Measurements from ENCODE around the gene DTD2.
A peak's percentile ranks its signal among the peaks of the same experiment; 100 is the strongest.
"Not testable (repeated sequence)": the region's sequence is repeated elsewhere in the genome, so short reads cannot be mapped to it uniquely, and the experiment has no call there.

Gene DTD2

GRCh38 chr14:31461545-31461944 lies 4.2 kb upstream of the DTD2 start:
- H3K36me3 Mint-ChIP-seq (ENCODE audit: low read depth) = no peaks in the 10 kb centered on the region
- peaks cover 17% of the 10 kb centered on the region for H3K4me1 Mint-ChIP-seq (ENCODE audit: low read depth)
- H3K4me3 Mint-ChIP-seq = no peak overlapping the region
- peak overlapping the region; percentile 4 for H3K27ac Mint-ChIP-seq
- peaks cover 5% of the 10 kb centered on the region for H3K27me3 Mint-ChIP-seq
- H3K9me3 Mint-ChIP-seq = no peaks in the 10 kb centered on the region

- peak overlapping the region; percentile 97 for H3K27ac Mint-ChIP-seq
- no peaks in the 10 kb centered on the region for H3K9me3 Mint-ChIP-seq
- H3K4me3 Mint-ChIP-seq = peak overlapping the region; percentile 98
- H3K36me3 Mint-ChIP-seq (ENCODE audit: low read depth) = peaks cover 8% of the 10 kb centered on the region
- peaks cover 36% of the 10 kb centered on the region for H3K4me1 Mint-ChIP-seq (ENCODE audit: low read depth)
- peaks cover 5% of the 10 kb centered on the region for H3K27me3 Mint-ChIP-seq
These were observed 656 bp upstream of the DTD2 start for GRCh38 chr14:31457665-31458659.

GRCh38 chr14:31449971-31450610 lies 7.2 kb downstream of the DTD2 start:
- Mint-ChIP-seq H3K27me3 (no peaks in the 10 kb centered on the region), H3K27ac (no peak overlapping the region), H3K4me1 (ENCODE audit: low read depth) (peaks cover 8% of the 10 kb centered on the region), H3K36me3 (ENCODE audit: low read depth) (peaks cover 50% of the 10 kb centered on the region), H3K4me3 (no peak overlapping the region), H3K9me3 (no peaks in the 10 kb centered on the region)

GRCh38 chr14:31449136-31449535 lies 8.2 kb downstream of the DTD2 start:
- Mint-ChIP-seq H3K36me3 (ENCODE audit: low read depth) (peaks cover 49% of the 10 kb centered on the region), H3K27me3 (no peaks in the 10 kb centered on the region), H3K9me3 (no peaks in the 10 kb centered on the region), H3K27ac (no peak overlapping the region), H3K4me3 (no peak overlapping the region), H3K4me1 (ENCODE audit: low read depth) (peaks cover 4% of the 10 kb centered on the region)

- H3K9me3 Mint-ChIP-seq = no peaks in the 10 kb centered on the region
- H3K4me3 Mint-ChIP-seq = no peak overlapping the region
- peaks cover 34% of the 10 kb centered on the region for H3K36me3 Mint-ChIP-seq (ENCODE audit: low read depth)
- no peaks in the 10 kb centered on the region for H3K27me3 Mint-ChIP-seq
- no peaks in the 10 kb centered on the region for H3K4me1 Mint-ChIP-seq (ENCODE audit: low read depth)
- no peak overlapping the region for H3K27ac Mint-ChIP-seq
These were observed 11.6 kb downstream of the DTD2 start for GRCh38 chr14:31445703-31446102.

GRCh38 chr14:31442284-31442683 lies 15.0 kb downstream of the DTD2 start:
- Mint-ChIP-seq H3K4me1 (ENCODE audit: low read depth) (no peaks in the 10 kb centered on the region), H3K27ac (no peak overlapping the region), H3K36me3 (ENCODE audit: low read depth) (peaks cover 39% of the 10 kb centered on the region), H3K9me3 (no peaks in the 10 kb centered on the region), H3K4me3 (no peak overlapping the region), H3K27me3 (no peaks in the 10 kb centered on the region)

GRCh38 chr14:31441273-31442111 lies 15.8 kb downstream of the DTD2 start:
- Mint-ChIP-seq H3K27me3 (no peaks in the 10 kb centered on the region), H3K36me3 (ENCODE audit: low read depth) (peaks cover 37% of the 10 kb centered on the region), H3K4me3 (no peak overlapping the region), H3K27ac (no peak overlapping the region), H3K9me3 (no peaks in the 10 kb centered on the region), H3K4me1 (ENCODE audit: low read depth) (no peaks in the 10 kb centered on the region)

- H3K9me3 Mint-ChIP-seq = no peaks in the 10 kb centered on the region
- no peak overlapping the region for H3K4me3 Mint-ChIP-seq
- no peaks in the 10 kb centered on the region for H3K27me3 Mint-ChIP-seq
- H3K4me1 Mint-ChIP-seq (ENCODE audit: low read depth) = peaks cover 4% of the 10 kb centered on the region
- no peak overlapping the region for H3K27ac Mint-ChIP-seq
- H3K36me3 Mint-ChIP-seq (ENCODE audit: low read depth) = peaks cover 32% of the 10 kb centered on the region
These were observed 17.0 kb downstream of the DTD2 start for GRCh38 chr14:31440280-31440679.

- Mint-ChIP-seq H3K4me3 (no peak overlapping the region), H3K36me3 (ENCODE audit: low read depth) (peaks cover 32% of the 10 kb centered on the region), H3K27me3 (no peaks in the 10 kb centered on the region), H3K27ac (no peak overlapping the region), H3K9me3 (no peaks in the 10 kb centered on the region), H3K4me1 (ENCODE audit: low read depth) (peaks cover 4% of the 10 kb centered on the region)
These were observed 17.7 kb downstream of the DTD2 start for GRCh38 chr14:31439561-31439960.

GRCh38 chr14:31437045-31437691 lies 20.1 kb downstream of the DTD2 start:
- H3K4me3 Mint-ChIP-seq; H3K27me3 Mint-ChIP-seq; H3K4me1 Mint-ChIP-seq (ENCODE audit: low read depth); H3K9me3 Mint-ChIP-seq; H3K27ac Mint-ChIP-seq: not testable (repeated sequence)
- peaks cover 34% of the 10 kb centered on the region for H3K36me3 Mint-ChIP-seq (ENCODE audit: low read depth)

GRCh38 chr14:31435276-31435675 lies 22.0 kb downstream of the DTD2 start:
- Mint-ChIP-seq H3K27ac (no peak overlapping the region), H3K27me3 (no peaks in the 10 kb centered on the region), H3K9me3 (peaks cover 6% of the 10 kb centered on the region), H3K36me3 (ENCODE audit: low read depth) (peaks cover 42% of the 10 kb centered on the region), H3K4me1 (ENCODE audit: low read depth) (peaks cover 9% of the 10 kb centered on the region), H3K4me3 (no peak overlapping the region)

- Mint-ChIP-seq H3K27ac (peak overlapping the region; percentile 50), H3K4me3 (no peak overlapping the region), H3K9me3 (peaks cover 6% of the 10 kb centered on the region), H3K4me1 (ENCODE audit: low read depth) (peaks cover 20% of the 10 kb centered on the region), H3K36me3 (ENCODE audit: low read depth) (peaks cover 16% of the 10 kb centered on the region), H3K27me3 (no peaks in the 10 kb centered on the region)
These were observed 26.6 kb downstream of the DTD2 start for GRCh38 chr14:31430634-31431264.

GRCh38 chr14:31429791-31430190 lies 27.5 kb downstream of the DTD2 start:
- Mint-ChIP-seq H3K27me3 (no peaks in the 10 kb centered on the region), H3K4me1 (ENCODE audit: low read depth) (peaks cover 17% of the 10 kb centered on the region), H3K9me3 (peaks cover 6% of the 10 kb centered on the region), H3K27ac (peak overlapping the region; percentile 75), H3K4me3 (no peak overlapping the region), H3K36me3 (ENCODE audit: low read depth) (peaks cover 16% of the 10 kb centered on the region)

GRCh38 chr14:31428011-31428410 lies 29.3 kb downstream of the DTD2 start:
- H3K4me1 Mint-ChIP-seq (ENCODE audit: low read depth) = peaks cover 17% of the 10 kb centered on the region
- H3K27ac Mint-ChIP-seq = no peak overlapping the region
- H3K9me3 Mint-ChIP-seq = peaks cover 6% of the 10 kb centered on the region
- peaks cover 13% of the 10 kb centered on the region for H3K36me3 Mint-ChIP-seq (ENCODE audit: low read depth)
- no peaks in the 10 kb centered on the region for H3K27me3 Mint-ChIP-seq
- H3K4me3 Mint-ChIP-seq = no peak overlapping the region

Data from stimulated activated naive CD8-positive, alpha-beta T cell treated with anti-CD3 and anti-CD28 coated beads, Interleukin-15, Interleukin-2, amounts not matched to agents 100 ng/mL and 50 ng/mL, for 24 hours (primary cell).